K562 (cell line): ENCODE results near the gene MTA2. TPM values are rescaled to one million over a fixed set of nuclear protein-coding genes. Genes with fewer than 3 reads are reported as not detected.
A peak's percentile ranks its signal among the peaks of the same experiment; 100 is the strongest.

Experiments
- BRD4 ChIP-seq: fragments of 200-600 bp; sonication (generic); IDR thresholded peaks from 2 replicates; pipeline ENCODE4 v1.6.1; 2017; ENCODE audit warnings: inconsistent platforms
- CCNT2 ChIP-seq: IDR thresholded peaks from 2 replicates; pipeline ENCODE4 v1.6.1; 2011; ENCODE audit warnings: borderline replicate concordance, low read depth, mild to moderate bottlenecking, moderate library complexity, mixed read lengths, low read length; ENCODE audit not compliant: insufficient read length; ENCODE audit errors: extremely low read depth
- CHD2 ChIP-seq: IDR thresholded peaks from 2 replicates; pipeline ENCODE4 v1.6.1; 2011; ENCODE audit warnings: low read depth, low read length
- CREB3 ChIP-seq: fragments of 450-650 bp; conservative IDR thresholded peaks from 2 replicates; pipeline ENCODE4 v1.6.1; 2016; ENCODE audit warnings: missing genetic modification characterization, low read depth, mild to moderate bottlenecking, missing compliant biosample characterization, moderate library complexity
- CSDE1 ChIP-seq, 2 experiments: fragments of 450-650 bp; IDR thresholded peaks; 2 replicates each; pipeline ENCODE4 v1.6.1; 2016; ENCODE audit warnings: mild to moderate bottlenecking in 1 of 2
- FOSL1 ChIP-seq: fragments of 200-800 bp; sonication (Bioruptor generic); conservative IDR thresholded peaks from 2 replicates; pipeline ENCODE4 v1.6.1; 2016; ENCODE audit warnings: missing genetic modification characterization, missing compliant biosample characterization
- HDAC2 ChIP-seq: fragments of 450-650 bp; IDR thresholded peaks from 2 replicates; pipeline ENCODE4 v1.6.1; 2016; ENCODE audit warnings: mild to moderate bottlenecking
- JUND ChIP-seq, 2 experiments: IDR thresholded peaks; 2 replicates in 1 of 2; 3 replicates in 1 of 2; pipeline ENCODE4 v1.6.1; 2011; ENCODE audit warnings: borderline replicate concordance in 2 of 2, low read depth in 2 of 2, low read length in 2 of 2, improper control_type of control experiment in 1 of 2, missing biosample characterization in 1 of 2, missing genetic modification characterization in 1 of 2, missing genetic modification reagents in 1 of 2
- NBN ChIP-seq: fragments of 450-650 bp; IDR thresholded peaks from 2 replicates; pipeline ENCODE4 v1.6.1; 2016; ENCODE audit warnings: low read depth, mild to moderate bottlenecking
- PHF21A ChIP-seq: fragments of 450-650 bp; IDR thresholded peaks from 2 replicates; pipeline ENCODE4 v1.6.1; 2017; ENCODE audit warnings: low read depth, borderline replicate concordance
- PRDM10 ChIP-seq: fragments of 450-650 bp; IDR thresholded peaks from 2 replicates; pipeline ENCODE4 v1.6.1; 2018; ENCODE audit not compliant: partially characterized antibody
- PRMT5 ChIP-seq: sonication (generic); formaldehyde crosslinking; IDR thresholded peaks from 2 replicates; pipeline ENCODE4 v1.5.0; 2020; ENCODE audit warnings: missing genetic modification reagents
- SAFB2 ChIP-seq: fragments of 200-400 bp; formaldehyde crosslinking; IDR thresholded peaks from 2 replicates; pipeline ENCODE4 v1.6.1; 2018; ENCODE audit warnings: borderline replicate concordance, low read length, low read depth, moderate library complexity; ENCODE audit not compliant: severe bottlenecking
- SPI1 ChIP-seq: IDR thresholded peaks from 2 replicates; pipeline ENCODE4 v1.6.1; 2011; ENCODE audit warnings: low read depth, low read length, control low read depth, borderline replicate concordance
- STAT5A ChIP-seq: IDR thresholded peaks from 2 replicates; pipeline ENCODE4 v1.6.1; 2012; ENCODE audit warnings: low read length, inconsistent platforms, borderline replicate concordance
- ZBTB43 ChIP-seq: sonication (generic); formaldehyde crosslinking; IDR thresholded peaks from 2 replicates; pipeline ENCODE4 v1.8.0; 2023; ENCODE audit warnings: mild to moderate bottlenecking, missing genetic modification reagents
- polyA plus RNA-seq, 8 experiments: library from polyadenylated mRNA; depleted of rRNA in 4 of 8; stranded (reverse) in 5 of 8; unstranded in 3 of 8; fragments of >200 nt; fragmentation: Nextera tagmentation in 2 of 8; fragmentation: Illumina TruSeq in 1 of 8; extraction: Ambion mirVana in 2 of 8; extraction: Trizol in 1 of 8; gene quantifications; 2 replicates each; pipeline versions ENCODE4 v1.2.1 to v1.2.3, GENCODE V29; 2011 to 2014; ENCODE audit warnings: inconsistent platforms in 1 of 8, missing spikeins in 1 of 8
- total RNA-seq, 7 experiments: library from RNA; depleted of rRNA in 6 of 7; stranded (reverse); fragments of >200 nt in 6 of 7; fragmentation: Illumina TruSeq in 2 of 7; extraction: Trizol in 2 of 7; gene quantifications; 2 replicates each; pipeline versions ENCODE4 v1.2.1 to v1.2.3, GENCODE V29; 2011 to 2021; ENCODE audit warnings: low replicate concordance in 1 of 7
- TF ChIP-seq, protein P1 (sequence below), 2 experiments: fragments of 450-650 bp; IDR thresholded peaks; 2 replicates each; pipeline ENCODE4 v1.6.1; 2018; ENCODE audit warnings: mild to moderate bottlenecking in 2 of 2, low read depth in 1 of 2; ENCODE audit not compliant: partially characterized antibody in 2 of 2

The MTA2 gene
- total and polyA plus RNA-seq, 9 of the 15 experiments (the other 6 are each of a cell fraction or from before 2014, with no cell fraction given) = 6.2 to 220 (median 172) TPM

GRCh38 chr11:62599069-62599696 is 2.5 kb downstream of the MTA2 start (continued):
- TF ChIP-seq STAT5A = no peak
- peak; percentile 81; the same call in 1 of the 2 replicates for TF ChIP-seq NBN
- TF ChIP-seq JUND (IDR thresholded peaks at IDR 0.05; ENCODE audit: borderline replicate concordance, low read depth, low read length) = peak; percentile 60; the same call in 1 of the 2 replicates
- peak; percentile 28; the same call in 1 of the 3 replicates for TF ChIP-seq JUND (tag; IDR thresholded peaks at IDR 0.05; ENCODE audit: borderline replicate concordance, low read depth, low read length)
- TF ChIP-seq CHD2 = peak; percentile 45; the same call in 1 of the 2 replicates
- TF ChIP-seq PRDM10 = peak; percentile 85
- peak; percentile 39 for TF ChIP-seq CCNT2
- no peak for TF ChIP-seq BRD4
- TF ChIP-seq CSDE1 (IDR thresholded peaks at IDR 0.05) = 0 out of 4 replicates have a peak, but pooled peaks of 1 of the 2 experiments have one; percentile 50
- TF ChIP-seq PHF21A = peak; percentile 53; the same call in 1 of the 2 replicates
- TF ChIP-seq SPI1 = no peak
- peak; percentile 34; the same call in 1 of the 2 replicates for TF ChIP-seq FOSL1 (tag)
- TF ChIP-seq ZBTB43 (CRISPR knock-in tag) = no peak
- TF ChIP-seq SAFB2 = no peak
- TF ChIP-seq HDAC2 = peak; percentile 80
- TF ChIP-seq CREB3 (tag) = no peak
- TF ChIP-seq, protein P1, sequence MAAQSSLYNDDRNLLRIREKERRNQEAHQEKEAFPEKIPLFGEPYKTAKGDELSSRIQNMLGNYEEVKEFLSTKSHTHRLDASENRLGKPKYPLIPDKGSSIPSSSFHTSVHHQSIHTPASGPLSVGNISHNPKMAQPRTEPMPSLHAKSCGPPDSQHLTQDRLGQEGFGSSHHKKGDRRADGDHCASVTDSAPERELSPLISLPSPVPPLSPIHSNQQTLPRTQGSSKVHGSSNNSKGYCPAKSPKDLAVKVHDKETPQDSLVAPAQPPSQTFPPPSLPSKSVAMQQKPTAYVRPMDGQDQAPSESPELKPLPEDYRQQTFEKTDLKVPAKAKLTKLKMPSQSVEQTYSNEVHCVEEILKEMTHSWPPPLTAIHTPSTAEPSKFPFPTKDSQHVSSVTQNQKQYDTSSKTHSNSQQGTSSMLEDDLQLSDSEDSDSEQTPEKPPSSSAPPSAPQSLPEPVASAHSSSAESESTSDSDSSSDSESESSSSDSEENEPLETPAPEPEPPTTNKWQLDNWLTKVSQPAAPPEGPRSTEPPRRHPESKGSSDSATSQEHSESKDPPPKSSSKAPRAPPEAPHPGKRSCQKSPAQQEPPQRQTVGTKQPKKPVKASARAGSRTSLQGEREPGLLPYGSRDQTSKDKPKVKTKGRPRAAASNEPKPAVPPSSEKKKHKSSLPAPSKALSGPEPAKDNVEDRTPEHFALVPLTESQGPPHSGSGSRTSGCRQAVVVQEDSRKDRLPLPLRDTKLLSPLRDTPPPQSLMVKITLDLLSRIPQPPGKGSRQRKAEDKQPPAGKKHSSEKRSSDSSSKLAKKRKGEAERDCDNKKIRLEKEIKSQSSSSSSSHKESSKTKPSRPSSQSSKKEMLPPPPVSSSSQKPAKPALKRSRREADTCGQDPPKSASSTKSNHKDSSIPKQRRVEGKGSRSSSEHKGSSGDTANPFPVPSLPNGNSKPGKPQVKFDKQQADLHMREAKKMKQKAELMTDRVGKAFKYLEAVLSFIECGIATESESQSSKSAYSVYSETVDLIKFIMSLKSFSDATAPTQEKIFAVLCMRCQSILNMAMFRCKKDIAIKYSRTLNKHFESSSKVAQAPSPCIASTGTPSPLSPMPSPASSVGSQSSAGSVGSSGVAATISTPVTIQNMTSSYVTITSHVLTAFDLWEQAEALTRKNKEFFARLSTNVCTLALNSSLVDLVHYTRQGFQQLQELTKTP (IDR thresholded peaks at IDR 0.05; ENCODE audit: low read depth in 1 of 2, partially characterized antibody in 2 of 2) = peak; percentile 19 to 81
- no peak for TF ChIP-seq PRMT5
